ENCODE data around the gene PHOX2B. TPM values are rescaled to one million over a fixed set of nuclear protein-coding genes. Genes with fewer than 3 reads are reported as not detected.

Gene PHOX2B
- polyA plus RNA-seq (2011; rRNA removed): not detected in 2 replicates
- not detected in 2 replicates for polyA minus RNA-seq (2011; rRNA and poly(A)+ RNA removed)

GRCh38 chr4:41748571-41749475, at the start of gene PHOX2B:
Gene PHOX2B, minus strand, starts transcription at chr4:41748725. Its CDS starts 115 bp downstream, at chr4:41748610.
- peaks cover 75% of the 10 kb centered on the region for H3K27me3 ChIP-seq (ENCODE audit: control insufficient read depth, insufficient read depth, low read length)
- H3K4me3 ChIP-seq (ENCODE audit: low read depth, low read length): no peak within 1 kb of the TSS
- no peaks in the 10 kb centered on the region for H3K36me3 ChIP-seq (ENCODE audit: control insufficient read depth, insufficient read depth, low read length)
- TF ChIP-seq, protein P1, sequence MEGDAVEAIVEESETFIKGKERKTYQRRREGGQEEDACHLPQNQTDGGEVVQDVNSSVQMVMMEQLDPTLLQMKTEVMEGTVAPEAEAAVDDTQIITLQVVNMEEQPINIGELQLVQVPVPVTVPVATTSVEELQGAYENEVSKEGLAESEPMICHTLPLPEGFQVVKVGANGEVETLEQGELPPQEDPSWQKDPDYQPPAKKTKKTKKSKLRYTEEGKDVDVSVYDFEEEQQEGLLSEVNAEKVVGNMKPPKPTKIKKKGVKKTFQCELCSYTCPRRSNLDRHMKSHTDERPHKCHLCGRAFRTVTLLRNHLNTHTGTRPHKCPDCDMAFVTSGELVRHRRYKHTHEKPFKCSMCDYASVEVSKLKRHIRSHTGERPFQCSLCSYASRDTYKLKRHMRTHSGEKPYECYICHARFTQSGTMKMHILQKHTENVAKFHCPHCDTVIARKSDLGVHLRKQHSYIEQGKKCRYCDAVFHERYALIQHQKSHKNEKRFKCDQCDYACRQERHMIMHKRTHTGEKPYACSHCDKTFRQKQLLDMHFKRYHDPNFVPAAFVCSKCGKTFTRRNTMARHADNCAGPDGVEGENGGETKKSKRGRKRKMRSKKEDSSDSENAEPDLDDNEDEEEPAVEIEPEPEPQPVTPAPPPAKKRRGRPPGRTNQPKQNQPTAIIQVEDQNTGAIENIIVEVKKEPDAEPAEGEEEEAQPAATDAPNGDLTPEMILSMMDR (IDR thresholded peaks at IDR 0.05; ENCODE audit: insufficient read depth, low read depth, low read length): no peak
- ChIA-PET CTCF (no interaction called here), POLR2A (no interaction called here)
- DNase-seq (ENCODE audit: low read depth): no peak

- H3K36me3 ChIP-seq (ENCODE audit: control insufficient read depth, insufficient read depth, low read length): no peaks in the 10 kb centered on the region
- CTCF ChIA-PET: no interaction called here
- peaks cover 9% of the 10 kb centered on the region; the same call in 1 of the 2 replicates for H3K27me3 ChIP-seq (ENCODE audit: control insufficient read depth, insufficient read depth, low read length)
- TF ChIP-seq, protein P1 (IDR thresholded peaks at IDR 0.05; ENCODE audit: insufficient read depth, low read depth, low read length): no peak
- POLR2A ChIA-PET: no interaction called here
- H3K4me3 ChIP-seq (ENCODE audit: low read depth, low read length): no peak overlapping the region
- no peak for DNase-seq (ENCODE audit: low read depth)
Observed at GRCh38 chr4:41797260-41797659, 48.7 kb upstream of the PHOX2B start.

- no peak for DNase-seq (ENCODE audit: low read depth)
- peaks cover 10% of the 10 kb centered on the region for H3K27me3 ChIP-seq (ENCODE audit: control insufficient read depth, insufficient read depth, low read length)
- CTCF ChIA-PET: interaction anchor here (0.6 to 1.3 kb wide), 2 partner anchors 13 to 18 kb away, joined by 3 read pairs; no protein-coding TSS in a partner anchor
- no peaks in the 10 kb centered on the region for H3K36me3 ChIP-seq (ENCODE audit: control insufficient read depth, insufficient read depth, low read length)
- POLR2A ChIA-PET: no interaction called here
- no peak overlapping the region for H3K4me3 ChIP-seq (ENCODE audit: low read depth, low read length)
- TF ChIP-seq, protein P1 (IDR thresholded peaks at IDR 0.05; ENCODE audit: insufficient read depth, low read depth, low read length): no peak
Observed at GRCh38 chr4:41796545-41797210, 48.2 kb upstream of the PHOX2B start.

DNA sequence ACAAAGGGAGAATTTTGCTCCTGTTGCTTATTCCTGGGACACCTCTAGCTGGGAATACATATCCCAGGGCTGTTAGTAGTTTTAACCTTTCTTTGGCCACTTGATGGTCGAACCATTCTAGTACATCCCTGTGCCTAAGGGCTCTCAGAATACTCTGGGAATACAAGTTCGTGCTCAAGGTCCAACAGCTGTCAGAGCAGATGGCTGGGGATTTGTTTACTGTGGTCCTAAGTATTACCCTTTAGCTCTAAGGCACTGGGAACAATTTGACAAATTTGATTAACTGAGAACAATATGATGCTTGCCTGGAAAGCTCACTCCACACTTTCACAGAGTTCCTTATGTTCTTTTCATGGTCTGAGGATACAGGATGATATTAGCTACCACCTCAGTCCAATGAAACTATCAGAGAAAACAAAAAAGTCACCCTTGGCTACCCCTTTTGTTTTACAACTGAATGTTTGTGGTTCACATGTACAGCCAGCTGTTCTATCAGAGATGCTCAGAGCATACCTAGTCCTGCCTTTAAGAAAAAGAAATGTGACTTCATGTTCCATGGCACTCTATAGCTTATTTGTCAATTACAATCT, 47.4 kb upstream of the PHOX2B start:
- Histone ChIP-seq H3K4me3 (ENCODE audit: low read depth, low read length) (no peak overlapping the region), H3K36me3 (ENCODE audit: control insufficient read depth, insufficient read depth, low read length) (no peaks in the 10 kb centered on the region), H3K27me3 (ENCODE audit: control insufficient read depth, insufficient read depth, low read length) (peaks cover 10% of the 10 kb centered on the region)
- CTCF ChIA-PET: interaction anchor here (0.6 to 1.3 kb wide), 2 partner anchors 12 to 18 kb away, joined by 3 read pairs; no protein-coding TSS in a partner anchor
- TF ChIP-seq, protein P1 (IDR thresholded peaks at IDR 0.05; ENCODE audit: insufficient read depth, low read depth, low read length): no peak
- DNase-seq (ENCODE audit: low read depth): no peak
- POLR2A ChIA-PET: interaction anchor here (0.6 kb wide), 1 partner anchor 21 kb away, joined by 3 read pairs; no protein-coding TSS in a partner anchor

DNA sequence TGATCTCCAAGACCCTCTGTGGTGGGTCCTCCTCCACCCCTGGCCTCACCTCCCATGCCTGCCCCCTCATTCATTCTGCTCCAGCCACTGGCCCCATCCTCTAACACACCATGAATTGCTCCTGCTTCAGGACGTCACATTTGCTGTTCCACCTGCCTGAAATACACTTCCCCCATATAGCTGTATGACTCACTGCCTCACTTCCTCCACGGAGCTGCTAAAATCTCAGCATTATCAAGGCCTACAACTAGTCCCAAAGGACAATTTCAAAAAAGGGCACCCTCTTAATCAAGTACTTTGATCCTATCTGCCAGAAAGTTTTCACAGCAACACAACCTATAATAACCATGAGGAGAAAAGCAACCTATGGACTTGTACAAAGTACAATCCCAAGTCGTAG, 43.6 kb upstream of the PHOX2B start:
- ChIA-PET POLR2A (no interaction called here), CTCF (no interaction called here)
- H3K27me3 ChIP-seq (ENCODE audit: control insufficient read depth, insufficient read depth, low read length): peaks cover 10% of the 10 kb centered on the region
- H3K36me3 ChIP-seq (ENCODE audit: control insufficient read depth, insufficient read depth, low read length): no peaks in the 10 kb centered on the region
- TF ChIP-seq, protein P1 (IDR thresholded peaks at IDR 0.05; ENCODE audit: insufficient read depth, low read depth, low read length): no peak
- DNase-seq (ENCODE audit: low read depth): no peak
- no peak overlapping the region for H3K4me3 ChIP-seq (ENCODE audit: low read depth, low read length)

All from BJ (cell line).